GM19452 (cell line): ENCODE data around the gene PIK3R2.
"Not testable (repeated sequence)": the region's sequence is repeated elsewhere in the genome, so short reads cannot be mapped to it uniquely, and the experiment has no call there.

Experiments
- ATAC-seq: cut with Tn5 transposase; IDR thresholded peaks from one replicate; pipeline ENCODE4 v1.9.1; 2021; ENCODE audit not compliant: unreplicated experiment

The PIK3R2 gene

DNA sequence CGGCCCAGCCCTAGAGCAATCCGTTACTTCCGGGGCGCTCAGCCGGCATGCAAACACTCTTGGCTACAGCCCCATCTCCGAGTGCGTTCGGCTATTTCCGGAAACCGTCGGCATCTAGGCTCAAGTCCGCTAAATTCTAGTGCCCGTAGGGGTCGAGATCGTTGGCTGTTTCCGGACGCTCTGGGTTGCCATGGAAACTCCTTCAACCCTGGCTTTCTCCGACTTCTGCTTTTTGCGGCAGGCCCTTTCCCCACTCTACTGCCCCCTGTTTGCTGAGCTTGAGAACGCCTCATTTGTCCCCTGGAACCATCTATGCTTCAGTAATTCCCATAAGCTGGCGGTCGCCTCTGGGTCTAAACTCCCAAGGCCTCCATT is 534 bp upstream of the PIK3R2 start:
- ATAC-seq = peak; percentile 66

DNA sequence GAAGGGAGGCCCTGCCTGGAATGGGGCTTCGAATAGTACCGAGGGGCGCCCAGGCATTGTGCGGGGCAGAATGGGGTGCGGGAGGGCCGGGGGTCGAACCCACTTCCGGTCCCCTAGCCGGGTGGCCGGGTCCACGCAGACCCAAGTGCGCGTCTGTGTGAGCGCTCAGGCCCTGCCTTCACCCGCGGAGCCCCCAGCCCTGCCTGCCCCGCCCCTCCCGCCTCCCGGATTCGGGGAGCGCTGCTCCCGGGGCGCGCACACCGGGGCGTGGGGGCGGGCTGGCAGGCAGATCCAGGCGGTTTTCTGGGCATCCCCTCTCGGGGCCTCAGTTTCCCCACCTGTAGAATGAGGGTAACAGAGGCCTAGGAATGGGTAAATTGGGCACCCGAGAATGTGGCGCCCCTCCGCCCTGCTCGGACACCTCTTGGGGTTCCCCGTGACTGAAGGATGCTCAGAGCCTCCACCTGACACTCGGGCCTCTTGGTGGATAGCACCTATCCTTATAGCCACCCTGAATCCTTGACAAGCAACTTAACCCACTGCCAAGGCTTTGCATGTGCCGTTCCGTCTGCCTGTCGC is 682 bp downstream of the PIK3R2 start:
- ATAC-seq = no peak

DNA sequence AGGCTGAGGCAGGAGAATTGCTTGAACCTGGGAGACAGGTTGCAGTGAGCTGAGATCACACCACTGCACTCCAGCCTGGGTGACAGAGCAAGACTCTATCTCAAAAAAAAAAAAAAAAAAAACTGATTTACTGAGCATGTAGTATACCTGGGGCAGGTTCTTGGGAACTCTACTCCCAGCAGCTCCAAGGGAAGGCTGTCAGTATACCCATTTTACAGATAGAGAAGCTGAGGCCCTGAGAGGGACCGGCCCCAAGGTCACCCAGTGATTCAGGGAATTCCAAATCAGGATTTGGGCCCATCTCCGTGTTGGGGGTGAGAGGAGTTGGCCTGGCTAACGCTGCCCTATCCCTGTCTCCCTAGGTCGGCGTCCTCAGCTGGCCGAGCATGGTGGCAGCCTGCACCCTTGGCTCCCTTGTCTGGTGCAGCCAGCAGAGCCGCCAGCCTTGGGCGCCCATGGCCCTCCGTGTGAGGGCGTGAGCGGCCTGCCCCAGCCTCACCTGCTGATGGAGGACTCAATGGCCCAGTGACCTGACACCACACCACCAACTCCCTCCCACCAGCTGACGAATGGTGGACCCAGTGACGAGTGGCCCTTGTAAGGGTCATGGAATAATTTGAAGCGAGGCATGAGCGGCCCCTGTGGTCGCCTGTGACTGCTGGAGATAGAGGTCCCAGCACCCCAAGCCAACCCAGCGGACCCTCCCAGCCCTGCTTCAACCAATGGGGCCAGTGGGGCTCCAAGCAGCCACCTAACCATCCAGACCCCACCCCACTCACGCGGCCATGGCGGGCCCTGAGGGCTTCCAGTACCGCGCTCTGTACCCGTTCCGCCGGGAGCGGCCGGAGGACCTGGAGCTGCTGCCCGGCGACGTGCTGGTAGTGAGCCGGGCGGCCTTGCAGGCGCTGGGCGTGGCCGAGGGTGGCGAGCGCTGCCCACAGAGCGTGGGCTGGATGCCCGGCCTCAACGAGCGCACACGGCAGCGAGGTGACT is 2.4 kb downstream of the PIK3R2 start:
- no peak for ATAC-seq

DNA sequence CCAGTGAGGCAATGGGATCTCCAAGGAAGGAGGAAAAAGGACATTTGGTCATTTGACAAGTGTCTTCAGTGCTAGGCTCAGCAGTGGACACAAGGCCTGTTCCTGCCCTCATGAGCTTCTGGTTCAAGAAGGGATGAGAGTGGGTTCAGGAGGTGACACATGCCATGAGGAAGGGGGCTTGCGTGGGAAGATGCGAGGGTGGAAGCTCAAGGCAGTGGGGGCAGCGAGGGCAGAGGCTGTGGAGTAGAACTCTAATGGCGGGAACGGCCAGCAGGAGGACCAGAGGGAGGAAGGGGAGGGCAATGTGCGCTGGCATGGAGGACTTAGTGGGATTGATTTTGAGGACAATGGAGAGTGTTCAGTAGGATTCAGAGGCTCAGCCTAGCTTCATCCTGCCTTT is 3.3 kb downstream of the PIK3R2 start:
- ATAC-seq = no peak

DNA sequence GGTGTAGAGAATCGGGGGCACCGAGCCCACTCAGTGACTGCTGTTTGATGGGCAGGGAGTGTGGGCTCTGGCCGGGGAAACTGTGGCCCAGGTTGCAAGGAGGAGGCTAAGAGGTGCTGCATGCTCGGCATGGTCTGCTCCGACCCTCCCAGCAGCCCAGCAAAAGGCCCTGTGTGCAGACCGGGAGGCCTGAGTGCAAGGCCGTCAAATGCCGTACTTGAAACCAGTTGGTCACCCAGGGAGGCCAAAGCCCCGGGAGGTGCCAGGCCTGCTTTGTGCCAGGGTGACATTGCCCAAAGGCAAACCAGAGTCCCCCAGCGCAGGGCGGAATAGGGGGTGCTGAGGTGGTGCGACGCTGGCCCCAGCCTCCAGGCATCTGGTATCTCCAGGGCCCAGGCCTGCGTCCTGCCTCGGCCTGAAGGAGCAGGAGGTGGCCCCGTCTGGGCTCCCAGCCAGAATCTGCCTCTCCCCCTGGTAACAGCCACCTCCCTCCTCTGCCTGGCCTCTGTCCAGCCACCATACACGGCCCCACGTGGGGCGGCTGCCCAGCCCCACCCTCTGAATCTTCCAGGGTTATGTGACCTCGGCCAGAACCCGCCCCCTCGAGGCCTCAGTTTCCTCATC is 4.0 kb downstream of the PIK3R2 start:
- ATAC-seq = no peak

DNA sequence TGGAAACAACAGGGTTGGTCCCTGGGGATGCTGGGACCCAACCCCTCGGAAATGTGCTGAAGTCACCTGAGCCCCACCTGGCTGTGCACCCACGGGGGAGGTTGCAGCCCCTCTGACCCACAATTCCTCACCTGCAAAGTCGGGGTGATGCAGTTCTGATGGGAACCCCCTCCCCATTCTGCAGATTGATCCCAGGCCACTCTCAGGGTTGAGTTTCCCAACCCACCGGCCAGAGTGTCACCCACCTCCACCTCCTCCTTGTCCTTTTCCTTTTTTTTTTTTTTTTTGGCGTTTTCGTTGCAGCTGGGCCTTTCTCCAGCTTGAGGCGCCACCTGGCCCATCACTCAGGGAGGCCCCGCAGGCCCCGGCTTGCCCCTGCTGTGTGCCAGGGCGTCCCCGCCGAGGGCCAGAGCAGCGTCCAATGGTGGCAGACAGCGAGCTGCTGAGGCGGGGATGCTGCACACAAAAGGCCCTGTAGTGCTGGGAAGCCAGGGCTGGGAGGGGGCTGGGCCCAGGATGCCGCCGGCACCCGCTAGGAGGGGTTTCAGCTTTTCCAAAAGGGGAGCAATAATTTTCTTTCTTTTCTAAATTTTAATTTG is 4.6 kb downstream of the PIK3R2 start:
- ATAC-seq = no peak

DNA sequence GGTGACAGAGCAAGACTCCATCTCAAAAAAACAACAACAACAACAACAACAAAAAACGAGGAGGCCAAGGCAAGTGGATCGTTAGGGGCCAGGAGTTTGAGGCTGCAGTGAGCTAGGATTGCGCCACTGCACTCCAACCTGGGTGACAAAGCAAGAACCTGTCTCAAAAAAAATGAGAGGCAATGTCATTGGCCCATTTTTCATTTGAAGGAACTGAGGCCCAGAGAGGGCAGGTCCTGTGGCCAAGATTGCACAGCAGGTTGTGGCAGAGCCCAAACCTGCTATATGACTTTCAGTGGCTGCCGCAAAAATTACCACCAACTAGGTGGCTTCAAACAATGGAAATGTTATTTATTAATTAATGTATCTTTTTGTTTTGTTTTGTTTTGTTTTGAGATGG is 5.5 kb downstream of the PIK3R2 start:
- no peak for ATAC-seq

DNA sequence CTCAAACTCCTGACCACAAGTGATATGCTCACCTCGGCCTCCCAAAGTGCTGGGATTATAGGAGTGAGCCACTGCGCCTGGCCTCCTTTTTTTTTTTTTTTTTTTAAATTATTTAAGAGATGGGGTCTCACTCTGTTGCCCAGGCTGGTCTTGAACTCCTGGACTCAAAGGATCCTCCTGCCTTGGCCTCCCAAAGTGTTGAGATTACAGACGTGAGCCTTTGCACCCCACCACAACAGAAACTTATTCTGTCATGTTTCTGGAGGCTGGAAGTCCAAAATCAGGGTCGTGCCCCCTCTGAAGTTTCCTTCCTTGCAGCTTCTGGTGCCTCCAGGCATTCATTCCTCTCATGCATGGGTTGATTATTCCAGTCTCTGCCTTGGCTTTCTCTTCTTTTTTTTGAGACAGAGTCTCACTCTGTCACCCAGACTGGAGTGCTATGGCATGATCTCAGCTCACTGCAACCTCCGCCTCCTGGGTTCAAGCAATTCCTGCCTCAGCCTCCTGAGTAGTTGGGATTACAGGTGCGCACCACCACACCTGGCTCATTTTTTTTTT is 6.2 kb downstream of the PIK3R2 start:
- not testable (repeated sequence) for ATAC-seq

DNA sequence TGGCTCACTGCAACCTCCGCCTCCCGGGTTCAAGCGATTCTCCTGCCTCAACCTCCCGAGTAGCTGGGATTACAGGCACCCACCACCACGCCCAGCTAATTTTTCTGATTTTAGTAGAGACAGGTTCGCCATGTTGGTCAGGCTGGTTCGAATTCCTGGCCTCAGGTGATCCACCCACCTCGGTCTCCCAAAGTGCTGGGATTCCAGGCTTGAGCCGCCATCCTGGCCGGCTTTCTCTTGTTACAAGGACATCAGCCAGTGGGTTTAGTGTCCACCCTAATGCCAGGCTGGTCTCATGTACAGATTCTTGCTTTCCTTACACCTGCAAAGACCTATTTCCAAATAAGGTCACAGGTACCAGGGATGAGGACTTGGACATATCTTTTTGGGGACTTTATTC is 6.8 kb downstream of the PIK3R2 start:
- ATAC-seq = no peak

DNA sequence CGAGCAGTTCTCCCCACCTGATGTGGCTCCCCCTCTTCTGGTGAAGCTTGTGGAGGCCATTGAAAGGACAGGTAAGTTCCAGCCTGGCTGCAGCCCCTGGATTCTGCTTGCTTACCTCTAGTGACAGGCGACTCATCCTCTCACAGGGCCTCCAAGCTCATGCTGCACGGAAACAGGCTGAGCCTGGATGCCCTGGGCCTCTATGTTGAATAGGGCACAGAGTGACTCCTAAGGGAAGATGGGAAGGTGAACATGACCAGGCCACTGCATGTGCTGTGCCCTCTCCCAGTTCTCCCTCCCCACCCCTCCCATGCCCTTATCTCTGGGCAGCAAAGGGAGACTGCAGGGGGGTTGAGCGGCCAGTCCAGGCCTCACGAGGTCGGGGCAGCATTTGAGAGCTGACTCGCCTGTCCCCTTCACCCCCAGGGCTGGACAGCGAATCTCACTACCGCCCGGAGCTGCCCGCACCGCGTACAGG is 7.6 kb downstream of the PIK3R2 start:
- no peak for ATAC-seq

DNA sequence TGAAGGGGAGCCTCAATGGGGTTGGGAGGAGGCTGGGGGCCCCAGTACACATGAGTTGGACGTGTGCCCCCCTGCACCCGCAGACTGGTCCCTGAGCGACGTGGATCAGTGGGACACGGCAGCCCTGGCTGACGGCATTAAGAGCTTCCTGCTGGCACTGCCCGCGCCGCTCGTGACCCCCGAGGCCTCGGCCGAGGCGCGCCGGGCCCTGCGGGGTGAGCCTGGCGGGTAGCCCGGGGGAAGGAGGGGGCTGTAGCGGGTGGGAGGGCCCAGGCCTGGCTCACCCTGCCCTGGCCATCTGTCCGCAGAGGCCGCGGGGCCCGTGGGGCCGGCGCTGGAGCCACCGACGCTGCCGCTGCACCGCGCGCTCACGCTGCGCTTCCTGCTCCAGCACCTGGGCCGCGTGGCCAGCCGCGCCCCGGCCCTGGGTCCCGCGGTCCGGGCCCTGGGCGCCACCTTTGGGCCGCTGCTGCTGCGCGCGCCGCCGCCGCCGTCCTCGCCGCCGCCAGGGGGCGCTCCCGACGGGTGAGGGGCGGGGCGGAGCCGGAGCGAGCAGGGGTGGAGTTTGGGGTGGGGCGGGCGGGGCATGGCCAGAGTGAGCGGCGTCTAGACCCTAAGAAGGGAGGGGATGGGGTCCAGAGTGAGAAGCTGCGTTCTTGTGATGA is 8.1 kb downstream of the PIK3R2 start:
- peak; percentile 62 for ATAC-seq

DNA sequence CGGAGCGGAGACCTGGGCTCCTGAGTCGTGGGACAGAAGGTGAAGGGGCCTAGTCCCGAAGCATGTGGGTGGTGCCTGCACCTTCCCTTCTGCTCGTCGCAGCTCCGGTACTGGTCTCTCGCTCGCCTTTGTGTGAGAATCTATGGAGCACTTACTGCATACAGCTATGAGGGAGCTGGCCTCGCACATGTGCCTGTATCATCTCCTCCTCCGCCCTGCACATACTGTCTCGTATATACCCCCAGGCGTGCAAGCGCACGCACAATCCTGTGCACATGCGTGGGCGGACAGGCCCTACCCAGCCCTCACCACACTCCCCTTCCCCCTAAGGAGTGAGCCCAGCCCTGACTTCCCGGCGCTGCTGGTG is 8.7 kb downstream of the PIK3R2 start:
- ATAC-seq = no peak

DNA sequence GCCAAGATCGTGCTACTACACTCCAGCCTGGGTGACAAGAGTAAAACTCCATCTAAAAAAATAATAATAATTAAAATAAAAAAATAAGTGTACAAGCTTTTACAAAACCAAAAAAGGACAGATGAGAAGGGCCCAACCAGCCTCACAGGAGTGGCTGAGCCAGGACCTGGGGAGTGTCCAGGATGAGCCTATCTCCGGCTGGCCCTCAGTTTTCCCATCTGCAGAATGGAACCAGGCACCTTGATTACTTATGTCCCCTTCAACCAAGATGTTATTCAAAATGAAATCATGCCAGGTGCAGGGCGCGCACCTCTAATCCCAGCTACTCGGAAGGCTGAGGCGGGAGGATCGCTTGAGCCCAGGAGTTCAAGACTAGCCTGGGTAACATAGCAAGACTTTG is 11.1 kb downstream of the PIK3R2 start:
- ATAC-seq = no peak

DNA sequence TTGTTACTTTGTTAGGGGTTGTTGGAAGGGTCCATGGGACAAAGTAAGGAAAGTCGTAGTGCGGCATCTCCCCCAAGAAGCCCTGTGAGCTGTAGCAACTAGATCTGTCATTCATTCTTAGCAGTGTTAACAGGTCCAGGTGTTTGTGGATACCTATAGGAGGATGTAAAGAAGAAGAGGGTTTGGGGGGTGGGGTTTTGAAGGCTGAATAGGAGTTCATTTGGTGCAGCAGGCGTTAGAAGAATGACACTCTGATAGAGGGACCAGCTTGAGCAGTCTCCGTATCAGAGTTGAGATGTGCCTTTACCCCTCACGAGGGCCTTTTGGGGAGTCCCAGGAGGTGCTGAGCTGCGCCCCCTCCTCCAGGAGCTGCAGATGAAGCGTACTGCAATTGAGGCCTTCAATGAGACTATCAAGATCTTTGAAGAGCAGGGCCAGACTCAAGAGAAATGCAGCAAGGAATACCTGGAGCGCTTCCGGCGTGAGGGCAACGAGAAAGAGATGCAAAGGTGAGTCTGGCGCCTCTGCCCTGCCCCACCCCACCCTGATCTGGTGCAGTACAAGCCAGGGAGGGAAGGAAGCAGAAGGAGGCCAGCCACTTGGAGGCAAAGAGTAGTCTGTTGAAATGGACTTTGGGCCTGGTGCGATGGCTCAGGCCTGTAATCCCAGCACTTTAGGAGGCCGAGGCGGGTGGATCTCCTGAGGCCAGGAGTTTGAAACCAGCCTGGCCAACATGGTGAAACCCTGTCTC is 13.0 kb downstream of the PIK3R2 start:
- no peak for ATAC-seq

DNA sequence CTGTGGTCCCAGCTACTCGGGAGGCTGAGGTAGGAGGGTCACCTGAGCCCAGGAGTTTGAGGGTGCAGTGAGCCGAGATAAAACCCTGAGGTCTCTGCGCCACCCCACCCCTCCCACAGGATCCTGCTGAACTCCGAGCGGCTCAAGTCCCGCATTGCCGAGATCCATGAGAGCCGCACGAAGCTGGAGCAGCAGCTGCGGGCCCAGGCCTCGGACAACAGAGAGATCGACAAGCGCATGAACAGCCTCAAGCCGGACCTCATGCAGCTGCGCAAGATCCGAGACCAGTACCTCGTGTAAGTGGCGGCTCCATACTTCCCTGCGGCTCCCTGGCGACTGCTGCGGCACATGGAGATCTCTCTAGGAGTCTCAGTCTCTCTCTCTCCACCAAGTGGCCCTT is 14.0 kb downstream of the PIK3R2 start:
- ATAC-seq = no peak

DNA sequence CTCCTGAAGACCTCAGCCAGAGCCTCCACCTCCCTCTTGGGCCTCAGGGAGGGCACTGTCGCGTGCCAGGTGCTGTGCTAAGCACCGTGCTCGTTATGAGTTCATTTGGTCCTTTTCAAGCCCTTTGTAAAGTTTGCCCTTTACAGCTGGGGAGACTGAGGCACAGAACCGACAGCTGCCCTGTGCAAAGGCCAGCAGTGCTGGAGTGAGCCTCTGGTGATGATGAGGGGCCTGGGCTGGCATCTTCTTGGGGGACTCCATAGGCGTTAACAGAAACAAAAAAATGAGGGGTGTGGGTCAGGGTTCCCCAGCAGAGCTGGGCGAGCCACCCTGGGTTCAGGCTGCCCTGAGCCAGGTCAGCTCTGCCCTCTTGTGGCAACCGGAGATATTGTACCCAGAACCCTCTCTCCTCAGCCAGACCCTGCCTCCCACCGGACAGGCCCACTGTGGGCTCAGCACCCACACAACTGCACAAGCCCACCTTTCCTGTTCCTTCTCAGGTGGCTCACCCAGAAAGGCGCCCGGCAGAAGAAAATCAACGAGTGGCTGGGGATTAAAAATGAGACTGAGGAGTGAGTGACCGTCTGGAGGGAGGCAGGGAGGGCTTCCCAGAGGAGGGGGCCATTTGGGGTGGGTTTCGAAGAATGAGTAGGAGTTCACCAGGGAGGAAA is 15.1 kb downstream of the PIK3R2 start:
- no peak for ATAC-seq

DNA sequence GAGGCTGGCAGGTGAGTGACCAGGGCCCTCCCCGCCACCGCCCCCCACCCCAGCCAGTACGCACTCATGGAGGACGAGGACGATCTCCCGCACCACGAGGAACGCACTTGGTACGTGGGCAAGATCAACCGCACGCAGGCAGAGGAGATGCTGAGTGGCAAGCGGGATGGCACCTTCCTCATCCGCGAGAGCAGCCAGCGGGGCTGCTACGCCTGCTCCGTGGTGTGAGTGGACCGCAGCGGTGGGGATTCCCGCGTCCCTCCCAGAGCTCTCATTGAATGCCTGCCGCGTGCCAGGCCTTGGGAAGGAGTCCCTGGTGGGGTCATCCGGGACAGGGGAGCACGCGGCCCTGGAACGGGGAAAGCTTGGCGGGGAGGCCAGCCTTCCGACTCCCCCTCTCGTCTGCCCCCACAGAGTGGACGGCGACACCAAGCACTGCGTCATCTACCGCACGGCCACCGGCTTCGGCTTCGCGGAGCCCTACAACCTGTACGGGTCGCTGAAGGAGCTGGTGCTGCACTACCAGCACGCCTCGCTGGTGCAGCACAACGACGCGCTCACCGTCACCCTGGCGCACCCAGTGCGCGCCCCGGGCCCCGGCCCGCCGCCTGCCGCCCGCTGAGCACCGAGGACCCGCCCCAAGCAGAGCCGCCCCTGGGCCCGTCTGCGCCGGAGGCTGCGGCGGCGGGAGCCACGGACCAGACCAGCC is 15.9 kb downstream of the PIK3R2 start:
- ATAC-seq = no peak

DNA sequence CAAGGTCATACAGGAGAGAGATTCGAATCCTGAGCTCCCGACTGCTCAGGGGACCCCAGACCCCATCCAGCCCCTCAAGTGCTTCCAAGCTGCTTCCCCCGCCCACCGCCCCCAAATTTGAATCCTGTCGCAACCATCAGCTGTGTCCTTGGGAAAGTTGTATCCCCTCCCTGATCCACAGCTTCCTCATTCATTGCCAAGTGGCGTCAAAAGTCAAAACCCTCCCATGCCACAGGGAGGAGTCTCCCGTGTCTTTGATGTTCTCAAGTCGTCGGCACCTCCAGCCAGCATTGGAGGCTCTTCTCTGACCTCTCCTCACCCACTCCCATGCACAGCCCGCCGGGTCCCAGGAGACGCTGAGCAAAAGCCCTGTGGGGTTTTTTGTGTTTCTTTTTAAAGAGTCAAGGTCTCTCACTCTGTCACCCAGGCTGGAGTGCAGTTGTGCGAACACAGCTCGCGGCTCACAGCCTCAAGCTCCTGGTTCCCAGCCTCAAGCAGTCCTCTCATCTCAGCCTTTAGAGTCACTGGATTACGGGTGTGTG is 17.8 kb downstream of the PIK3R2 start:
- no peak for ATAC-seq
